ENCODE data around the gene MYO7A. TPM values are rescaled to one million over a fixed set of nuclear protein-coding genes. Genes with fewer than 3 reads are reported as not detected.
A peak's percentile ranks its signal among the peaks of the same experiment; 100 is the strongest.

MYO7A gene
- total RNA-seq = under 1 TPM; 0.20 to 0.31 TPM
- 0.06 TPM for polyA plus RNA-seq

GRCh38 chr11:77127920-77128691 is at the start of gene MYO7A:
MYO7A (plus strand) TSS chr11:77128246; CDS start chr11:77130635, 2,389 bp downstream.
- ChIA-PET POLR2A (no interaction called here), CTCF (interaction anchor here (0.9 to 5.8 kb wide), 22 partner anchors 8 to 491 kb away, joined by 3 to 108 read pairs (median 7); no protein-coding TSS in a partner anchor)
- no peak for DNase-seq
- Histone ChIP-seq H3K9me3 (ENCODE audit: low read length) (no peaks in the 10 kb centered on the region), H3K27me3 (ENCODE audit: insufficient read depth, low read length, poor library complexity, severe bottlenecking) (no peaks in the 10 kb centered on the region), H3K4me1 (ENCODE audit: insufficient read depth, low read length) (peaks cover 8% of the 10 kb centered on the region), H3K4me3 (ENCODE audit: low read length) (peak within 1 kb of the TSS; percentile 61), H3K36me3 (ENCODE audit: insufficient read depth, low read length) (no peaks in the 10 kb centered on the region), H3K27ac (ENCODE audit: low read depth, low read length) (no peak within 1 kb of the TSS)
- Mint-ChIP-seq H3K27ac (peak within 1 kb of the TSS in 3 of 8 donors; percentile 10 to 68 (median 50)), H3K27me3 (no peaks in the 10 kb centered on the region), H3K9me3 (no peaks in the 10 kb centered on the region), H3K4me1 (peaks cover 3 to 8% (median 5%) of the 10 kb centered on the region in 3 donors), H3K4me3 (peak within 1 kb of the TSS; percentile 39 to 86 (median 64)), H3K36me3 (peaks cover 0 to 8% (median 0%) of the 10 kb centered on the region in 3 donors)

GRCh38 chr11:77079666-77080065 is 48.4 kb upstream of the MYO7A start:
- CTCF ChIA-PET = interaction anchor here (0.8 kb wide), 1 partner anchor 12 kb away, joined by 4 read pairs; no protein-coding TSS in a partner anchor
- Mint-ChIP-seq H3K9me3 (no peaks in the 10 kb centered on the region), H3K27ac (no peak overlapping the region), H3K4me3 (no peak overlapping the region), H3K4me1 (peaks cover 13 to 18% (median 18%) of the 10 kb centered on the region in 3 donors), H3K36me3 (peaks cover 0 to 3% (median 0%) of the 10 kb centered on the region in 3 donors), H3K27me3 (no peaks in the 10 kb centered on the region)
- POLR2A ChIA-PET = no interaction called here
- H3K27me3 ChIP-seq (ENCODE audit: insufficient read depth, low read length, poor library complexity, severe bottlenecking) = no peaks in the 10 kb centered on the region
- H3K27ac ChIP-seq (ENCODE audit: low read depth, low read length) = no peak overlapping the region
- DNase-seq = no peak
- peaks cover 19% of the 10 kb centered on the region for H3K4me1 ChIP-seq (ENCODE audit: insufficient read depth, low read length)
- no peaks in the 10 kb centered on the region for H3K9me3 ChIP-seq (ENCODE audit: low read length)
- no peak overlapping the region for H3K4me3 ChIP-seq (ENCODE audit: low read length)
- H3K36me3 ChIP-seq (ENCODE audit: insufficient read depth, low read length) = no peaks in the 10 kb centered on the region

GRCh38 chr11:77080643-77081210 is 47.3 kb upstream of the MYO7A start:
- POLR2A ChIA-PET = no interaction called here
- H3K27ac ChIP-seq (ENCODE audit: low read depth, low read length) = no peak overlapping the region
- Mint-ChIP-seq H3K4me1 (peaks cover 13 to 18% (median 18%) of the 10 kb centered on the region in 3 donors), H3K4me3 (no peak overlapping the region), H3K27ac (no peak overlapping the region), H3K36me3 (peaks cover 0 to 3% (median 0%) of the 10 kb centered on the region in 3 donors), H3K9me3 (no peaks in the 10 kb centered on the region), H3K27me3 (peaks cover 0 to under 1% of the 10 kb centered on the region in 2 donors)
- H3K36me3 ChIP-seq (ENCODE audit: insufficient read depth, low read length) = no peaks in the 10 kb centered on the region
- no peak overlapping the region for H3K4me3 ChIP-seq (ENCODE audit: low read length)
- no peaks in the 10 kb centered on the region for H3K27me3 ChIP-seq (ENCODE audit: insufficient read depth, low read length, poor library complexity, severe bottlenecking)
- CTCF ChIA-PET = no interaction called here
- H3K4me1 ChIP-seq (ENCODE audit: insufficient read depth, low read length) = peaks cover 19% of the 10 kb centered on the region
- H3K9me3 ChIP-seq (ENCODE audit: low read length) = no peaks in the 10 kb centered on the region
- DNase-seq = no peak

DNA sequence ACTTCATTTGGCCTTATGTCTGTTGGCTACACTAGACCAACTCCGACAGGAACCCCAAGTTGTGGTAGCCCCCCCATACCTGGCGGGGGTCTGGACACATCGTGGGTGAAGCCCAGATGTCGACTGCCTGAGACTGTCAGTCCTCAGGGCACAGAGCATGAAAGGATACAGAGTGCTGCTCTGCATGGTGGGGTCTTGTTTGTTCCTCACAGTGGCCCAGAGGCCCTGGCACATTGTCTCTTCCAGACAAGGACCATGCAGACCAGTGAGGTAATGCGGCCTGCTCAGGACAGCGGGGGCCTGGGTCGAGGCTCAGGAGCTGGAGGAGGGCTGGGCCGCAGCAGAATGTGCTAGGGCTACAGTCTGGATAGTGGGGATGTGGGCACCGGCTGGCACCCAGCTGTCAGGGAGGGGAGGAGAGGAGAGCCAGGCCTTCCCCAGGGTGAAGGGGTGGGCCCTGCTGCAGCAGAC is 46.6 kb upstream of the MYO7A start:
- Mint-ChIP-seq H3K4me1 (peaks cover 13 to 18% (median 18%) of the 10 kb centered on the region in 3 donors), H3K9me3 (no peaks in the 10 kb centered on the region), H3K4me3 (no peak overlapping the region), H3K27ac (peak overlapping the region in 2 of 8 donors; percentile 80 to 91), H3K27me3 (peaks cover 0 to 1% of the 10 kb centered on the region in 2 donors), H3K36me3 (peaks cover 0 to 3% (median 0%) of the 10 kb centered on the region in 3 donors)
- H3K36me3 ChIP-seq (ENCODE audit: insufficient read depth, low read length) = no peaks in the 10 kb centered on the region
- no peak overlapping the region for H3K27ac ChIP-seq (ENCODE audit: low read depth, low read length)
- peaks cover 19% of the 10 kb centered on the region for H3K4me1 ChIP-seq (ENCODE audit: insufficient read depth, low read length)
- H3K9me3 ChIP-seq (ENCODE audit: low read length) = no peaks in the 10 kb centered on the region
- H3K4me3 ChIP-seq (ENCODE audit: low read length) = no peak overlapping the region
- ChIA-PET POLR2A (no interaction called here), CTCF (interaction anchor here (1.3 to 2.6 kb wide), 3 partner anchors 8 to 34 kb away, joined by 4 to 25 read pairs (median 10); no protein-coding TSS in a partner anchor)
- DNase-seq = no peak
- no peaks in the 10 kb centered on the region for H3K27me3 ChIP-seq (ENCODE audit: insufficient read depth, low read length, poor library complexity, severe bottlenecking)

- CTCF ChIA-PET = interaction anchor here (1.3 to 2.6 kb wide), 4 partner anchors 9 to 45 kb away, joined by 3 to 25 read pairs (median 7); no protein-coding TSS in a partner anchor
- Histone ChIP-seq H3K4me1 (ENCODE audit: insufficient read depth, low read length) (peaks cover 19% of the 10 kb centered on the region), H3K27me3 (ENCODE audit: insufficient read depth, low read length, poor library complexity, severe bottlenecking) (no peaks in the 10 kb centered on the region), H3K4me3 (ENCODE audit: low read length) (peak overlapping the region; percentile 36), H3K36me3 (ENCODE audit: insufficient read depth, low read length) (no peaks in the 10 kb centered on the region), H3K9me3 (ENCODE audit: low read length) (no peaks in the 10 kb centered on the region), H3K27ac (ENCODE audit: low read depth, low read length) (no peak overlapping the region)
- Mint-ChIP-seq H3K36me3 (peaks cover 0 to 3% (median 0%) of the 10 kb centered on the region in 3 donors), H3K9me3 (no peaks in the 10 kb centered on the region), H3K4me1 (peaks cover 13 to 18% (median 18%) of the 10 kb centered on the region in 3 donors), H3K27ac (peak overlapping the region; percentile 73 to 97 (median 93)), H3K27me3 (peaks cover 0 to 1% of the 10 kb centered on the region in 2 donors), H3K4me3 (peak overlapping the region in 6 of 7 donors; percentile 71 to 83 (median 77))
- POLR2A ChIA-PET = interaction anchor here (1.3 to 1.5 kb wide), 2 partner anchors 15 to 35 kb away, joined by 3 to 6 read pairs; partner anchors contain the start of gene CAPN5
- DNase-seq = peak in 2 of 5 donors; percentile 21 to 40
Observed at GRCh38 chr11:77081976-77082836, 45.8 kb upstream of the MYO7A start.

GRCh38 chr11:77082838-77083565 is 45.0 kb upstream of the MYO7A start:
- no peaks in the 10 kb centered on the region for H3K9me3 Mint-ChIP-seq
- H3K4me3 Mint-ChIP-seq = peak overlapping the region in 6 of 7 donors; percentile 71 to 83 (median 77)
- Histone ChIP-seq H3K27ac (ENCODE audit: low read depth, low read length) (no peak overlapping the region), H3K4me1 (ENCODE audit: insufficient read depth, low read length) (peaks cover 19% of the 10 kb centered on the region), H3K36me3 (ENCODE audit: insufficient read depth, low read length) (no peaks in the 10 kb centered on the region), H3K27me3 (ENCODE audit: insufficient read depth, low read length, poor library complexity, severe bottlenecking) (no peaks in the 10 kb centered on the region), H3K4me3 (ENCODE audit: low read length) (peak overlapping the region; percentile 36), H3K9me3 (ENCODE audit: low read length) (no peaks in the 10 kb centered on the region)
- H3K27ac Mint-ChIP-seq = peak overlapping the region in 7 of 8 donors; percentile 91 to 97 (median 94)
- DNase-seq = peak in 3 of 5 donors; percentile 30 to 66 (median 62)
- ChIA-PET CTCF (interaction anchor here (1.4 to 2.6 kb wide), 3 partner anchors 8 to 44 kb away, joined by 3 to 25 read pairs (median 10); no protein-coding TSS in a partner anchor), POLR2A (interaction anchor here (1.3 to 1.5 kb wide), 2 partner anchors 16 to 36 kb away, joined by 3 to 6 read pairs; partner anchors contain the start of gene CAPN5)
- peaks cover 13 to 18% (median 18%) of the 10 kb centered on the region in 3 donors for H3K4me1 Mint-ChIP-seq
- H3K36me3 Mint-ChIP-seq = peaks cover 0 to 3% (median 0%) of the 10 kb centered on the region in 3 donors
- peaks cover 0 to 1% of the 10 kb centered on the region in 2 donors for H3K27me3 Mint-ChIP-seq

Data from CD8-positive, alpha-beta memory T cell (primary cell).